Prostate gland (tissue), 2 donors: Measurements from ENCODE around the gene PAQR4. TPM values are rescaled to one million over a fixed set of nuclear protein-coding genes. Genes with fewer than 3 reads are reported as not detected.

Experiments
- DNase-seq: peaks from one replicate; pipeline ENCODE4 v3.0.0-alpha.2; 2019; ENCODE audit warnings: low spot score
- H3K27ac ChIP-seq, 2 donors: fragments of 200-600 bp; sonication (generic); 2 replicates each; pipeline ENCODE4 v1.5.1; 2017 to 2019
- H3K27me3 ChIP-seq: fragments of 200-600 bp; sonication (generic); replicated peaks from 2 replicates; pipeline ENCODE4 v1.5.1; 2019; ENCODE audit not compliant: insufficient read depth
- H3K36me3 ChIP-seq, 2 donors: fragments of 200-600 bp; sonication (generic); 1 replicate in 1 of 2; 2 replicates in 1 of 2; pipeline versions ENCODE4 v1.5.1 to v1.8.1; 2017 to 2019
- H3K4me1 ChIP-seq: fragments of 200-600 bp; sonication (generic); replicated peaks from 2 replicates; pipeline ENCODE4 v1.5.1; 2019
- H3K4me3 ChIP-seq, 2 donors: fragments of 200-600 bp; sonication (generic); 2 replicates each; pipeline ENCODE4 v1.5.1; 2017 to 2019
- H3K9me3 ChIP-seq: fragments of 200-600 bp; sonication (generic); 2 replicates; pipeline ENCODE4 v1.5.1; 2017
- POLR2A ChIP-seq: fragments of 450-650 bp; IDR thresholded peaks from one replicate; pipeline ENCODE4 v1.6.1; 2016; ENCODE audit warnings: antibody characterized with exemption, mild to moderate bottlenecking
- POLR2AphosphoS5 ChIP-seq: sonication (generic); formaldehyde crosslinking; IDR thresholded peaks from one replicate; pipeline ENCODE4 v1.6.1; 2017; ENCODE audit warnings: antibody characterized with exemption
- WGBS: methylation state at CpG from one replicate; pipeline ENCODE4 v1.1.5; 2018; 5-methylcytosine and 5-hydroxymethylcytosine counted together
- intact Hi-C: fragments of 100-400 bp; cut with DNase I; formaldehyde crosslinking; loops from one replicate; pipeline ENCODE4 v1.14.2; 2022
- total RNA-seq, 2 donors: library from RNA; depleted of rRNA; stranded (reverse); fragments of >200 nt; gene quantifications; one replicate each; pipeline ENCODE4 v1.1.0, GENCODE V29; 2016
- TF ChIP-seq, protein P1 (sequence below), 4 experiments: fragments of 200-600 bp in 2 of 4; fragments of 450-650 bp in 2 of 4; sonication (generic) in 2 of 4; IDR thresholded peaks; 1 replicate in 3 of 4; 2 replicates in 1 of 4; pipeline ENCODE4 v1.5.1; 2016 to 2019; ENCODE audit warnings: antibody characterized with exemption in 4 of 4, mild to moderate bottlenecking in 2 of 4, moderate library complexity in 2 of 4

Gene PAQR4
- total RNA-seq, 2 donors from 2014 or later, result 9.1 to 25.1 TPM

DNA sequence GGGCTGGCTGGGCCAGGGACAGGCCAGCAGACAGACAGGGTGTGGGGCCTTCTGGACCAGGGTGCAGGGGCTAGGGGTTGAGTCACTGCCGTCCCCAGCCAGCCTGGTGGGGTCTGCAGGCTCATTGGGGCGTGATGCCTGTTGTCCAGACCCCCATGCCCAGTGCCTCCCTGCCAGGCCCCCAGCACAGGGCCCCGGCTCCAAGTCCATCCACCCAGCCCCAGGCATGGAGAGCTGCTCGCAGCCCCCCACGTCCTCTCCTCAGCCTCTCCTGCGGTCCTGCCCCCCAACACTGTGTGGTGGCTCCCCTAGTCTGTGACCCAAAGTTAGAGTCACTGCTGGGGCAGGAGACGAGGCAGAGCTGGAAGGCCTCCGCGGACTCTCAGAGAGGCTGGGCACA lies 18.1 kb downstream of the PAQR4 start:
- H3K36me3 ChIP-seq, result no peaks in the 10 kb centered on the region
- no peaks in the 10 kb centered on the region for H3K4me1 ChIP-seq
- WGBS, result 79% methylated on average over 9 of the region's 9 CpGs
- no peak overlapping the region for H3K27ac ChIP-seq
- no peak for DNase-seq
- TF ChIP-seq, protein P1, sequence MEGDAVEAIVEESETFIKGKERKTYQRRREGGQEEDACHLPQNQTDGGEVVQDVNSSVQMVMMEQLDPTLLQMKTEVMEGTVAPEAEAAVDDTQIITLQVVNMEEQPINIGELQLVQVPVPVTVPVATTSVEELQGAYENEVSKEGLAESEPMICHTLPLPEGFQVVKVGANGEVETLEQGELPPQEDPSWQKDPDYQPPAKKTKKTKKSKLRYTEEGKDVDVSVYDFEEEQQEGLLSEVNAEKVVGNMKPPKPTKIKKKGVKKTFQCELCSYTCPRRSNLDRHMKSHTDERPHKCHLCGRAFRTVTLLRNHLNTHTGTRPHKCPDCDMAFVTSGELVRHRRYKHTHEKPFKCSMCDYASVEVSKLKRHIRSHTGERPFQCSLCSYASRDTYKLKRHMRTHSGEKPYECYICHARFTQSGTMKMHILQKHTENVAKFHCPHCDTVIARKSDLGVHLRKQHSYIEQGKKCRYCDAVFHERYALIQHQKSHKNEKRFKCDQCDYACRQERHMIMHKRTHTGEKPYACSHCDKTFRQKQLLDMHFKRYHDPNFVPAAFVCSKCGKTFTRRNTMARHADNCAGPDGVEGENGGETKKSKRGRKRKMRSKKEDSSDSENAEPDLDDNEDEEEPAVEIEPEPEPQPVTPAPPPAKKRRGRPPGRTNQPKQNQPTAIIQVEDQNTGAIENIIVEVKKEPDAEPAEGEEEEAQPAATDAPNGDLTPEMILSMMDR (IDR thresholded peaks at IDR 0.05), result no peak
- TF ChIP-seq POLR2A (no peak), POLR2AphosphoS5 (no peak)
- intact Hi-C loops, result no loop called here
- no peak overlapping the region for H3K4me3 ChIP-seq
- no peaks in the 10 kb centered on the region for H3K9me3 ChIP-seq
- no peaks in the 10 kb centered on the region for H3K27me3 ChIP-seq

DNA sequence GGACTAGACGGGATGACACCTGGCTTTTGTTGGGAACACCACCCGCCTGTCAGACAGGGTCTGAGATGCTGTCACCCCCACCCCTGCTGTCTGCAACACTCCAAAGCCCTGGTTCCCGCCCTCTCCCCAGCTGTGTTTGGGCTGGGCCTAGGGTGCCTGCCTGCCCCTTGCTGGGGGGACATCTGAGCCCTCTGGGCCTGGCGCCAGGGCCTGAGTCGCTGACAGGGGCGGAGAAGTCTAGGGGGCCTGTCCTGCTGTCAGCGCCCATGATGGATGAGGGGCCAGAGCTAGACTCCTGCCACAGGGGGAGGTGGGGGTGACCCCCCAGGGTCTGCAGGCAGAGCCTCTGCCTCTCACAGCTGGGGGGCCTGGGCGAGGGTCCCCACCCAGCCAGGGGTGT lies 18.7 kb downstream of the PAQR4 start:
- no peak for DNase-seq
- Histone ChIP-seq H3K4me3 (no peak overlapping the region), H3K36me3 (no peaks in the 10 kb centered on the region), H3K27ac (no peak overlapping the region), H3K4me1 (no peaks in the 10 kb centered on the region), H3K9me3 (no peaks in the 10 kb centered on the region), H3K27me3 (no peaks in the 10 kb centered on the region)
- WGBS, result 34% methylated on average over 8 of the region's 8 CpGs
- intact Hi-C loops, result no loop called here
- TF ChIP-seq, protein P1 (IDR thresholded peaks at IDR 0.05), result no peak
- no peak for TF ChIP-seq POLR2AphosphoS5
- TF ChIP-seq POLR2A, result no peak

DNA sequence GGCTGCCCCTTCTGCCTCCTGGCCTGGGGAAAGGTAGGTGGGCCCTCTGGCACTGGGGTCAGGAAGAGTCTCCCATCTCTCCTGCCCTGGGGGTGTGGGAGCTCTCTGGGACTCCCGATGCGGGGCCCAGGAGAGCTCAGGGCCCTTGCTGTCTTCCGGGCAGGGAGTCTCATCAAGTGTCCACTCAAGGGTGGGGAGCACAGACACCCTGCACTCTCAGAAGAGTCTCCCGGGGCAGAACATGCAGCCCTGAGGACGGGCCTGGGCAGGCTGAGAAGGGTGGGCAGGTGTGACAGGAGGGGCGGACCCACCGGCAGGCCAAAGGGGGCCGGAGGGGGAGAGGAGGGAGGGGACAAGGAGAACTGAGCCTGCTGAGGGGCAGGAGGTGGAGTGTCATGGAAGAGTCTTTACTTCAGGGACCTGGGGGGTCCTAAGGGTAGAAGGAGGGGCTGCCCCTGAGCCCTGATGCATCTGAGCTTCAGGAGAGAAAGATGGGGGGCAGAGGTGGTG lies 19.5 kb downstream of the PAQR4 start:
- Histone ChIP-seq H3K4me3 (no peak overlapping the region), H3K36me3 (no peaks in the 10 kb centered on the region), H3K9me3 (no peaks in the 10 kb centered on the region), H3K27ac (no peak overlapping the region), H3K4me1 (no peaks in the 10 kb centered on the region), H3K27me3 (no peaks in the 10 kb centered on the region)
- no peak for DNase-seq
- WGBS, result 41% methylated on average over 8 of the region's 8 CpGs
- intact Hi-C loops, result no loop called here
- no peak for TF ChIP-seq POLR2AphosphoS5
- TF ChIP-seq, protein P1 (IDR thresholded peaks at IDR 0.05), result no peak
- TF ChIP-seq POLR2A, result no peak

DNA sequence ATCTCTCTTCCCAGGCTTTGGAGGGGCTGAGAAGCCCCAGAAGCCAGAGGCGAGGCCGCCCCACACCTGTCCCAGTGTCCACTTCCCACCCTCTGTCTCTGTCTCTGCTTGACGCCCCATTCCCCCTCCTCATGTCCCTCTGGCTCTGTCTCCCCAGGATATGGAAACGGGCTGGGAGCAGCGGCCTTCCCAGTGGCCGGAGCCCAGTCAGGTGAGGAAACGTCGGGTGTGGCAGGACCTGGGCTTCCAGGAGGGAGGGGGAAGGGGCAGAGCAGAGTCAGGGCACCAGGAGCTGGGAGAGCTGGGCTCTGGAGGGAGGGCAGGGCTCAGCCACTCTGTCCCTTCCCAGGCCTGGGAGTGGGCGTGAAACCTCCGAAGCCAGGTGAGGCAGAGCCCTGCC lies 21.7 kb downstream of the PAQR4 start:
- DNase-seq, result no peak
- no peaks in the 10 kb centered on the region for H3K9me3 ChIP-seq
- H3K27ac ChIP-seq, result no peak overlapping the region
- intact Hi-C loops, result no loop called here
- H3K36me3 ChIP-seq, result no peaks in the 10 kb centered on the region
- H3K27me3 ChIP-seq, result no peaks in the 10 kb centered on the region
- no peak overlapping the region for H3K4me3 ChIP-seq
- TF ChIP-seq, protein P1 (IDR thresholded peaks at IDR 0.05), result no peak
- no peak for TF ChIP-seq POLR2A
- no peak for TF ChIP-seq POLR2AphosphoS5
- 69% methylated on average over 10 of the region's 10 CpGs for WGBS
- no peaks in the 10 kb centered on the region for H3K4me1 ChIP-seq

DNA sequence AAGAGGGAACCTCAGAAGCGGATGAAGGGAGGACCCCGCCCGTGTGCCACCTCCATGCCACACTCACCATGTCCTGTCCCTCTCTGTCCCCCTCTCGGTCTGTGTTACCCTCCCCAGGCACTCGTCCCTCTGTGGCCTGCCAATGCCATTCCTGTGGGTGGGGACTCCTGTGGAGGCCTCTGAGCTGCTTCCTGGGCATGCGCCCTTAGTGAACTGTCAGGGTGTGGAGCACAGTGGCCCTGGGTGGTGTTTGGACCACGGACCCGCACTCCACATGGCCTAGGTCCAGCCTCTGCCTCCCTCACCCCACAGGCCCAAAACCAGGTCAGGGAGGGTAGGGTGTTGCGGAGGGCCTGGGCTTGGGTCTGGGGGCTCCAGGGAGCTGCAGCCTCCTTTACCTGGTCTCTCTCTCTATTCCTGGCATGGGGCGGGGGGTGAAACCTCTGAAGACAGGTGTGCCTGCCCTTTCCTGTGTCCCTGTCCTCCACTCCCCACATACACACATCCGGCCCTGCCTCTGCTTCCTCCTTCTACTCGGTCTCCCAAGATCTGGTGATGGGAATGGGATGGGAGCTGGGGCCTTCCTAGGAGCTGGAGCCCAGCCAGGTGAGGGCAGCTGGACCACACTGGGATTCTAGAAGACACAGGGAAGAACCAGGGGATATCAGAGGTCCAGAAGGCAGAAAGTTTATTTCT lies 22.6 kb downstream of the PAQR4 start:
- intact Hi-C loops, result no loop called here
- no peak overlapping the region for H3K4me3 ChIP-seq
- 83% methylated on average over 12 of the region's 12 CpGs for WGBS
- no peaks in the 10 kb centered on the region for H3K9me3 ChIP-seq
- H3K36me3 ChIP-seq, result no peaks in the 10 kb centered on the region
- no peak overlapping the region for H3K27ac ChIP-seq
- DNase-seq, result no peak
- H3K4me1 ChIP-seq, result no peaks in the 10 kb centered on the region
- no peak for TF ChIP-seq POLR2A
- TF ChIP-seq, protein P1 (IDR thresholded peaks at IDR 0.05), result no peak
- no peak for TF ChIP-seq POLR2AphosphoS5
- H3K27me3 ChIP-seq, result no peaks in the 10 kb centered on the region
